AG20443 (cell line): ENCODE results near the gene GCLC.
"Not testable (repeated sequence)": the region's sequence is repeated elsewhere in the genome, so short reads cannot be mapped to it uniquely, and the experiment has no call there.

Experiments
- DNase-seq: peaks from one replicate; pipeline ENCODE4 v3.0.0; 2012; ENCODE audit warnings: low spot score, mixed read lengths

Gene GCLC

GRCh38 chr6:53544470-53545308 is at the start of gene GCLC:
TSS of gene GCLC (minus strand) at chr6:53545101. CDS start at chr6:53544645, 456 bp downstream.
- peak; percentile 94 for DNase-seq

DNA sequence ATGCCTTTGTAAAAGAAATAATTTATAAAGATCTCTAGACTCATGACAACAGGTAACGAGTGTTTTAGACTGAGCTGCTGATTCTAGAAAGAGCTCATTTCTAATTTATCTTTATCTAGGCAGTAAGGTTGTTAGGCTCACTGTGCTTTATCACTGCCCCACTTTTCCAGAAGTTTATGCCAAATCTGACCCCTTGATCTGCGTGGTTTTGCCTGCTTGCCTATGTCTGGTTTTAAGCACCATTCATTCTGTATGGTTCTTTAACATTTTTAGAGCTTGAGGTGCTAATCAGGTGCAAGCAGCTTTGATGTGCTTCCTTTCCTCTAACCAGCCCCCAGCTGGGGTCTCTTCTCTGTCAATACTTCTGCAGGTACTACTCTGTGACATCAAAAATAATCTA is 49.7 kb upstream of the GCLC start:
- no peak for DNase-seq

DNA sequence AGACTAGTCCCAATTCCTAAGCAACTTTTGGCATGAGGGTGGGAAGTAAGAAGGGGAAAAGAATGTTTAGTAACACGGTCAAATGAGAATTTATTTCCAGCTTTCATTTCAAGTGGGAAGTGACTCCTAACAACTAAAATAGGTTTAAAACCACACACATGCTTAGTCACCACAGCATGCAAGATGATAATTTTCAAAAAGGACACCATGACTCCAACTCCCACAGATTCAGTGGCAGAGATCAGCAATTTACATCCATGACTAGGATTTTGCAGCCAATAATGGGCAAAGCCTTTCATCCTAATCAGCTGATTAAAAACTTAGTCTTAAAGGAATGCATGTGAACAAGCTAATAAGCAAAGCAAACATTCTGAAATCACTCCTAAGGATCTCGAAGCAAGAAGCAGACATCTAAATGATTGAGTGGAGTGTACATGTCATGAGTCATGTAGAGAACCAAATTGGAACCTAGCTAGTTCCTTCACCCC is 48.1 kb upstream of the GCLC start:
- DNase-seq: peak; percentile 58

- DNase-seq: no peak
Observed at GRCh38 chr6:53591873-53592272, 47.0 kb upstream of the GCLC start.

GRCh38 chr6:53588816-53589509 is 44.1 kb upstream of the GCLC start:
- DNase-seq: no peak

- DNase-seq: no peak
Observed at GRCh38 chr6:53587291-53587690, 42.4 kb upstream of the GCLC start.

- DNase-seq: no peak
Observed at GRCh38 chr6:53585208-53585900, 40.5 kb upstream of the GCLC start.

DNA sequence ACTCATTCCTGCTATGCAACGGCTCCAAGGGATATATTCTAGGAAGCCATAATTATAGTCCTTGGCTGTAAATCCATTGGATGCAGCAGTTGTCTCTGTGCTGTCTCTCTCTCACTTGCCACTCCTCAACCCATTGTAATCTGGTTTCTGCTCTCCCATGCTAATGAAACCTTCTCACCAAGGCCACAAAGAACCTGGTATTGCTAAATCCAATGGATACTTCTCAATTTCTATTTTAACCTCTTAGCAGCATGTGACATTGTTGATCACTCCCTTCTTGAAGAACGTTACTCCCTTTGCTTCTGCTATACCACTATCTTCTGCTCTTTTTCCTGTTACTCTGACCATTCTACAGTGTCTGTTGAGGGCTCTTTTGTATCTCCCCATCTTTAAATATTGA is 39.8 kb upstream of the GCLC start:
- DNase-seq: no peak

GRCh38 chr6:53583451-53583850 is 38.5 kb upstream of the GCLC start:
- no peak for DNase-seq

- no peak for DNase-seq
Observed at GRCh38 chr6:53582963-53583362, 38.1 kb upstream of the GCLC start.

DNA sequence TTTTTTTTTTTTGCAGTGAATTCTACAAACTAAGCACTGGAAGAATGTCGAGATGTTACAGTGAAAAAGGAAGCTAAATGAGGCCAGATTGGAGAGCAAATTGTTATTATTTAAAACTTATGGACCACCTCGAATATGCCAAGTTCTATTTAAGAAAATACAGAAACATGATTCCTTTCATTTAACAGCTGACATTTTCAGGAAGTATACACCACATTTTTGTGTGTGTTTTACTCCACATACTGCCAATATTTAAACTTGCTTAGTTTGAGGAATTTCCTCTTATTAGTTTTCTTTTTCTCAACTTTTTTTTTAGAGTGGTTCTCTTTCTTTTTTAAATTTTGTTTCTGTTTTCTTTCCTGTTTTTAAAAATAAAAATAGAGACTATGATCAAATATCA is 37.0 kb upstream of the GCLC start:
- DNase-seq: no peak

- peak; percentile 81 for DNase-seq
Observed at GRCh38 chr6:53581173-53581773, 36.4 kb upstream of the GCLC start.

- no peak for DNase-seq
Observed at GRCh38 chr6:53579338-53579737, 34.4 kb upstream of the GCLC start.

GRCh38 chr6:53578371-53578770 is 33.5 kb upstream of the GCLC start:
- no peak for DNase-seq

- no peak for DNase-seq
Observed at GRCh38 chr6:53573299-53573698, 28.4 kb upstream of the GCLC start.

- not testable (repeated sequence) for DNase-seq
Observed at GRCh38 chr6:53572379-53572778, 27.5 kb upstream of the GCLC start.

GRCh38 chr6:53568776-53569616 is 24.1 kb upstream of the GCLC start:
- no peak for DNase-seq

DNA sequence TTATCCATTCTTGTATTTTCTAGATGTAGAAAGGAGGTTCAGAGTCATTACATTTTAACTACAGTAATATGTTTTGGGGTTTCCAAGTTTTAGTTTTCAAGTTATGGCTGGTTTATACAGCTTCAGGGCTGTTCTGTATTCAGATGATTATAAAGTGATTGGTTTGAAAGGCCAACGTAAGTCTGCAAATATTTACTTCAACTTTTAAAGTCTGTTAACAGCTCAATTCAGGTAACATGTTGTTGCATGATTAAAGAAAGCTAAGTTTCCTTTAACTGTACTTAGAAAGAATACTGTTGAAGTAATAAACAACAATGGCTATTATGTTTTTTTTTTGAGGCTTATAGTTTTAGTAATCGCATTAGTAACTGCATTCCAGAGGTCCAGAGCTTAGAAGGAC is 22.8 kb upstream of the GCLC start:
- no peak for DNase-seq

- DNase-seq: no peak
Observed at GRCh38 chr6:53566755-53567154, 21.9 kb upstream of the GCLC start.

DNA sequence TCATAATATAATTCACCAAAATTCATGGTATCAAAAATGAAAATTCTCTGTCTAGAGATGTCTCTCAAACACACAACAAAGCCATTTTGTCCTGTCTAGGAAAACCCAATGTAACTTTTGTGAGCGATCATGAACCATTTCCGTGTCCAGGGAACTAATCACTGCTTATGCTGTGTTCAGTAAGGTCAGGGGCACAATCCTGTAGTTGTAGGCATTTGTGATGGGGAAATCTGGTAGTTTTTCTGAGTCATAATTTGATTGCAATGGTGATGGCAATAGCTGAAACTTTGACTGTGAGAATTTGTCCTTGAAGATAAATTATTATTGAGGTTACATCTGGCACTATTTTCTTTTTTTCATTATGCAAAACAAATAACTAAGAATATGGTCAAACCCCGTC is 21.0 kb upstream of the GCLC start:
- DNase-seq: no peak

- DNase-seq: no peak
Observed at GRCh38 chr6:53564401-53565065, 19.6 kb upstream of the GCLC start.
